Camera-type eye (tissue), 1 donor: ENCODE measurements around the gene GPX5. TPM values are rescaled to one million over a fixed set of nuclear protein-coding genes. Genes with fewer than 3 reads are reported as not detected.

Experiments used
- total RNA-seq: library from RNA; depleted of rRNA; stranded (reverse); fragments of >200 nt; gene quantifications from one replicate; pipeline ENCODE4 v1.2.3, GENCODE V29; 2014

The GPX5 gene
- total RNA-seq = not detected

DNA sequence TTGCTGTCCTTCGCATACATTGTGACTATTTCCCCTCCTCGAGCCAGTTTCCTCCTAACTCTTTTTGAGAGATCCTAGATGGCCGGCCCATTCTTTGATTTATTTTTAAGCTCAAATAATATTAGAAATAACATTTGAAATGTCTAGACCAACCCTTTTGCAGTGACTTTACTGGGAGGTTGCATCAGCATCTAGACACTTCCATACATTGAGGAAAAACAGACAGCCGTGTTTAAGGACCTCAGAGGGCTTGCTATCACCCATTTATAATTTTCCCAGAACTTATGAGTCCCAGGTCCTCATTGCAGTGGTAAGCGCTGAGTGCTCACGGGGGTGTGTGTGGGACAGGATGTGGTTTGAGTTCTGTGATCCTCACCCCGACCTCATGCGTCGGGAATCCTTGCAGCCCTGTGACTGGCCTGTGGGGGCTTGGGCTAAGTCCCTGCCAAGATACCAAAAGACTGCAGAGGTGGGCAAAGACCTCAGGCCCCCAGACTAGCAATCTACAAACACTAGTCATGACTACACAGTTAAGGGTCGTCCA lies at the start of gene GPX5:
Gene GPX5 (plus strand): TSS at position 386 of the 544 bp plus-strand sequence. CDS start 133 bp downstream, at position 519.

DNA sequence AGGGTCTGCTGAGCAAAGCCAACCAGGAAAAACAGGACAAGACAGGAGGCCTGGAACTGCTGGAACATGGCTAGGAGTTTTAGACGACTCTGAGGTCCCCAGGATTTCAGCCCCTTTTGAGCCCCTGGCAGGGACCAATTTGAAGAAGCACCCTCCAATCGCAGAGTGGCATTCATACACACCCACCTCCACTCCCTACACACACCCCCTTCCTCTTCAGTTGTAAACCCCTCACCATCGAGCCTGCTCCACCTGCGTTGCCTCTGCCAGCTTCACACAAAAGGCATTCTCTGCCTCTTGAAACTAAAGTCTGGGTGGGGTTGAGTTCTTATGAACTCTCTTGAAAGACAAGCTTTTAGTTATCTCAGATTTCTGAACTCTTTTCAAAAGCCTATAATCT lies 10.0 kb upstream of the GPX5 start, which contains the start of gene GPX6:
Gene GPX6 (minus strand): TSS at position 118 of the 400 bp plus-strand sequence. CDS start 50 bp downstream, at position 68.

Other genes starting within 250 kb of the GPX5 start
- gene PGBD1, start 244.3 kb upstream of the GPX5 start, total RNA-seq = 12.5 TPM
- gene ZSCAN31, start 189.7 kb upstream of the GPX5 start, total RNA-seq = 16.6 TPM
- gene ZKSCAN3, start 175.9 kb upstream of the GPX5 start, total RNA-seq = 14.2 TPM
- gene ZSCAN12, start 126.1 kb upstream of the GPX5 start, total RNA-seq = 26.1 TPM
- gene ZSCAN23, start 82.4 kb upstream of the GPX5 start, total RNA-seq = 26.7 TPM
- not detected for gene GPX6, start 10.1 kb upstream of the GPX5 start, total RNA-seq